HUES48 (cell line): ENCODE results near the gene EDDM13.
"Not testable (repeated sequence)": the region's sequence is repeated elsewhere in the genome, so short reads cannot be mapped to it uniquely, and the experiment has no call there.

ENCODE experiments used
- H3K27ac ChIP-seq: one replicate; pipeline ENCODE4 v1.7.0; 2013; ENCODE audit warnings: low read depth, low read length, inconsistent platforms
- H3K27me3 ChIP-seq: 2 replicates; pipeline ENCODE4 v1.6.1; 2013; ENCODE audit warnings: mild to moderate bottlenecking, low read length; ENCODE audit not compliant: control insufficient read depth, insufficient read depth
- H3K36me3 ChIP-seq: 2 replicates; pipeline ENCODE4 v1.6.1; 2013; ENCODE audit warnings: low read length; ENCODE audit not compliant: control insufficient read depth, insufficient read depth
- H3K4me1 ChIP-seq: 2 replicates; pipeline ENCODE4 v1.6.1; 2013; ENCODE audit warnings: mild to moderate bottlenecking, low read length; ENCODE audit not compliant: control insufficient read depth, insufficient read depth
- H3K4me3 ChIP-seq: 2 replicates; pipeline ENCODE4 v1.5.1; 2013; ENCODE audit warnings: mild to moderate bottlenecking, low read depth, low read length
- H3K9ac ChIP-seq: 2 replicates; pipeline ENCODE4 v1.6.1; 2013; ENCODE audit warnings: mild to moderate bottlenecking, low read depth, low read length, moderate library complexity
- H3K9me3 ChIP-seq: 2 replicates; pipeline ENCODE4 v1.6.1; 2013; ENCODE audit warnings: low read length; ENCODE audit not compliant: control insufficient read depth, insufficient read depth

Gene EDDM13

DNA sequence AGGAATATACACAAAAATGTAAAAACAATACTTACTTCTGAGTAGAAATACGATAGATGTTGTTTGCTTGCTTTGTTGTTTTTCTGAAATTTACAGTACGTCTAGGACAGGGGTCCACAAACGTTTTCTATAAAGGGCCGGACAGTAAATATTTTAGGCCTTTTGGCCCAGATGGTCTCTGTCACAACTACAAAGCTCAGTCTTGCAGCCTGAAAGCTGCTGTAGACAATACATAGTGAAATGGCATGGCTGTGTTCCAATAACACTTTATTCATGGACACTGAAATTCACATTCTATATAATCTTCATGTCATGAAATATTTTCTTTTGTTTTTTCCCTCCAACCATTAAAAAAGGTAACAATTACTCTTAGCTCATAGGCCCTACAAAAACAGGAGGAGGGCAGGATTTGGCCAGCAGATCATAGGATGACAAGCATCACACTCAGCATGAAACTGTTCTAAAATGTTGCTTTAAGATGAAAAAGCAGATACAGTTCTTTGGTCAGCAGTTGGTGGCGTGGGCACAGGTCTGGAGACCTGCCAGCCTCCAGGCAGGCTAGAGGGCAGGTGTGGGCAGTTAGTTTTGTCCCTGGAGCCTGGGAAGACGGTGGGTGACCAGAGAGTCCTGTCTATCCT lies at the start of gene EDDM13:
Gene EDDM13 (plus strand): TSS at position 588 of the 638 bp plus-strand sequence. CDS start 87 bp downstream, outside the sequence.
- H3K36me3 ChIP-seq: no peaks in the 10 kb centered on the region; the same call in 1 of the 2 replicates
- no peak within 1 kb of the TSS for H3K4me3 ChIP-seq
- no peak within 1 kb of the TSS for H3K9ac ChIP-seq
- no peaks in the 10 kb centered on the region for H3K4me1 ChIP-seq
- H3K9me3 ChIP-seq: no peaks in the 10 kb centered on the region; the same call in 1 of the 2 replicates
- H3K27ac ChIP-seq: no peak within 1 kb of the TSS
- H3K27me3 ChIP-seq: no peaks in the 10 kb centered on the region

GRCh38 chr19:56222901-56223300 lies 49.6 kb upstream of the EDDM13 start:
- Histone ChIP-seq H3K9me3 (no peaks in the 10 kb centered on the region), H3K36me3 (no peaks in the 10 kb centered on the region), H3K27ac (no peak overlapping the region), H3K4me3 (no peak overlapping the region), H3K9ac (no peak overlapping the region), H3K27me3 (no peaks in the 10 kb centered on the region), H3K4me1 (no peaks in the 10 kb centered on the region)

DNA sequence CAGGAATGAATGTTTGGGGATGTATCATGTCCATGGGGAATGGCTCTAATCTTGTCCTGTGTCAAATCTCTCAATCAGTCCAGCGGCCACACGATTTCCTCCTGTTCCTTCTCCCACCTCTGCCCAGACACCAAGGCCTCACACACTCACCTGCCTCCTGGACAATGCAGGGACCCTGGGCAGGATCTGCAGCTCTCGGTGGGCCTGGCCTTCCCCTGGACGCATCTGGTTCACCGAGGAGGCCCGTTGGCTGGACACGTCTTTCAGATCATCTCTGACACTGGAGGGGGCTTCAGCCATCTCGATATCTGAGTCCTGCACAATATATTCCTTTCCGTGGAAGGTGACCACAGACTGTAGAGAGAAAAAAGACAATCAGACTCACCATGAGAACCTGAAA lies 49.1 kb upstream of the EDDM13 start:
- H3K4me1 ChIP-seq: no peaks in the 10 kb centered on the region
- H3K36me3 ChIP-seq: no peaks in the 10 kb centered on the region
- H3K27ac ChIP-seq: no peak overlapping the region
- H3K9ac ChIP-seq: no peak overlapping the region
- H3K27me3 ChIP-seq: no peaks in the 10 kb centered on the region
- H3K4me3 ChIP-seq: no peak overlapping the region
- H3K9me3 ChIP-seq: no peaks in the 10 kb centered on the region

DNA sequence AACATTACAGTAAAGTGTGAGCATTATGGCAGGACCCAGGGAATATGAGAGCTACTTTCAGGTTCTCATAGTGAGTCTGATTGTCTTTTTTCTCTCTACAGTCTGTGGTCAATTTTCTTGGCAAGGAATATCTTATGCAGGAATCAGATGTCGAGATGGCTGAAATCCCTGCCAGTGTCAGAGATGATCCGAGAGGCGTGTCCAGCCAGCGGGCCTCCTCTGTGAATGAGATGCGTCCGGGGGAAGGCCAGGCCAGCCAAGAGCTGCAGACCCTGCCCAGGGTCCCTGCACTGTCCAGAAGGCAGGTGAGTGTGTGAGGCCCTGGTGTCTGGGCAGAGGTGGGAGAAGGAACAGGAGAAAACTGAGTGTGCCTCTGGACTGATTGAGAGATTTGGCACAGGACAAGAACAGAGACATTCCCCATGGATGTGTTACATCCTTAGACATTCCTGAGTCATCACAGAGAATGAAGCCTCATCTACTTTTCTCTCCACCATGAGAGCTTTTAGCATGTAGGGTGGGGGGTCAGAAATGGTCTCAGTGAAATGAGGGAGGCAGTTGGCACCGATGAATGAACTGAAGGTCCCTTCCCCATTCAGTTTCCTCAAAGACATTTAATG lies 27.3 kb upstream of the EDDM13 start:
- no peaks in the 10 kb centered on the region for H3K9me3 ChIP-seq
- H3K4me3 ChIP-seq: no peak overlapping the region
- H3K9ac ChIP-seq: no peak overlapping the region
- no peaks in the 10 kb centered on the region for H3K4me1 ChIP-seq
- no peak overlapping the region for H3K27ac ChIP-seq
- H3K36me3 ChIP-seq: no peaks in the 10 kb centered on the region
- no peaks in the 10 kb centered on the region for H3K27me3 ChIP-seq

DNA sequence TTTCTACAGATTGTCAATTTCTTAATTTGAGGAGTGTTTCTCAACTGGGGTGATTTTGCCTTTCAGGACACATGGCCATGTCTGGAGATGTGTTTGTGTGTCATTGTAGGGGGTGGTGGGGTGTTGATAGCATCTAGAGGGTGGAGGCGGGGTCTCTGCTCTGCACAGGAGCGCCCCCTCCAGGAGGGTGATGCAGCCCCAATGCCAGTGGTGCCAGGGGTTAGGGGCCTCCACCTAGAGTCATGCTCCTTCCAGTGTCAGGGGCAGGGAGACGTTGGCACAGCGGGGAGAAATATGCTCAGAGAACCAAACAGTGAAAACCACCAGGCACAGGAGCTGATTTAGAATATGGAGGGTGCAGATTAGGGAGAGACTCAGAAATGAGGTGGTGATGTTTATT lies 26.8 kb upstream of the EDDM13 start:
- not testable (repeated sequence) for H3K9me3 ChIP-seq, H3K4me1 ChIP-seq, H3K27ac ChIP-seq, H3K36me3 ChIP-seq, H3K4me3 ChIP-seq, H3K9ac ChIP-seq, H3K27me3 ChIP-seq

DNA sequence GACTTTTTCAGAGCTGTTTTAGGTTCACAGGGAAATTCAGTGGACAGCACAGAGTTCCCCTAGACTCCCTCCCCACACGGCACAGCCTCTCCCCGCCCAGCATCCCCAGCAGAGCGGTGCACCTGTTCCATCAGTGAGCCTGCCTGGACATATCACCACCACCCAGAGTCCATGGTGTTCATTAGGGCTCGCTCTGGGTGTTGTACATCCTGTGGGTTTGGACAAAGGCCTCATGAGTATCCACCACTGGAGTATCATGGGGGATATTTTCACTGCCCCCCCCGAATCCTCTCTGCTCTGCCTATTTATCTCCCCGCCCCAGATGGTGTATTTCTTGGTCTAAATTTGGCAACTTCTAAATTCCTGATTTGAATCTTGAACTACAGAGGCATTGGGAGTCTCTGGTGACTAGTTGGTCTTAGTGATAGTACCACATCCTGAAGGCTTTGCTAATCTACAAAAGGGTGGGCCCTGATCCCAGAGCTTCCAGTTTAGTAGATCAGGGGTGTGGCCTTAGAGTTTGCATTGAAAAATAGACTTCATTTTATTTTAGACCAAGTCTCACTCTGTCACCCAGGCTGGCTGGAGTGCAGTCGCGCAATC lies 23.7 kb upstream of the EDDM13 start:
- not testable (repeated sequence) for H3K4me3 ChIP-seq, H3K36me3 ChIP-seq, H3K27ac ChIP-seq, H3K27me3 ChIP-seq, H3K9me3 ChIP-seq, H3K4me1 ChIP-seq, H3K9ac ChIP-seq

GRCh38 chr19:56252699-56253422 lies 19.7 kb upstream of the EDDM13 start:
- H3K27ac ChIP-seq: no peak overlapping the region

DNA sequence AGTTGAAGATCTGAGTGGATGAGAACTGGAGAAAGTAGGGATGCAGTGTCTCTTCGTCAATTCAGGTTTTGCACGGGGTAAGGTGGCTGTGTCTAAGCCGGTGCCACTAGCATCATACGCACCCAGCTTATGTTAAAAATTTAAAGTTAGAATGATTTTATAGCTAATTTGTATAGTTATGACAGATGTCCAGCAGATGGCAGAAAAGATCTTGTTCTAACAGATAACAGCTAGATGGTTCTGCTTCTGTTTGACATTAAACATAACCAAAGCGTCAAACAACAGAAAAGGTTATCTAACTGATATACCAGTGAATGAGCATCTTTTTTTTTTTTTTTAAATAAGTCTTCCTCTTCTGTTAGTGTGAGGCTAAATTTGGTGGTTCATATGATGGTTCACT lies 18.8 kb upstream of the EDDM13 start:
- Histone ChIP-seq H3K27ac (no peak overlapping the region), H3K9me3 (peaks cover 10% of the 10 kb centered on the region), H3K4me1 (no peaks in the 10 kb centered on the region), H3K27me3 (no peaks in the 10 kb centered on the region), H3K36me3 (no peaks in the 10 kb centered on the region), H3K4me3 (no peak overlapping the region), H3K9ac (no peak overlapping the region)

More at GRCh38 chr19:56252699-56253422, 19.7 kb upstream of the EDDM13 start:
- Histone ChIP-seq H3K4me3 (0 out of 2 replicates have a peak overlapping the region, but pooled peaks have one; percentile 21), H3K9ac (no peak overlapping the region; the same call in 1 of the 2 replicates), H3K27me3 (no peaks in the 10 kb centered on the region), H3K9me3 (peaks cover 10% of the 10 kb centered on the region), H3K36me3 (no peaks in the 10 kb centered on the region), H3K4me1 (no peaks in the 10 kb centered on the region)

DNA sequence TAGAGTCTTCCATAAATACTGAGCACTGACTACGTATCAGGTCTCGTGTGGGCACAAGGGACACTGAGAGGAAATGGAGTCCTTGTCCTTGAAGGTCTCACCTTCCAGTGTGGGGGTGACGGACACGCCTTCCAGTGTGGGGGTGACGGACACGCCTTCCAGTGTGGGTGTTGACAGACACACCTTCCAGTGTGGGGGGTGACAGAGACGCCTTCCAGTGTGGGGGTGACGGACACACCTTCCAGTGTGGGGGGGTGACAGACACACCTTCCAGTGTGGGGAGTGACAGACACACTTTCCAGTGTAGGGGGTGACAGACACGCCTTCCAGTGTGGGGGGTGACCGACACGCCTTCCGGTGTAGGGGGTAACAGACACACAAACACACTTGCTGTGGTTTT lies 14.3 kb upstream of the EDDM13 start:
- Histone ChIP-seq H3K36me3 (no peaks in the 10 kb centered on the region), H3K27ac (no peak overlapping the region), H3K4me1 (no peaks in the 10 kb centered on the region), H3K4me3 (no peak overlapping the region), H3K9ac (no peak overlapping the region), H3K27me3 (no peaks in the 10 kb centered on the region), H3K9me3 (no peaks in the 10 kb centered on the region)

- Histone ChIP-seq H3K4me1 (no peaks in the 10 kb centered on the region), H3K27me3 (no peaks in the 10 kb centered on the region), H3K9me3 (no peaks in the 10 kb centered on the region), H3K4me3 (no peak overlapping the region), H3K9ac (no peak overlapping the region), H3K27ac (no peak overlapping the region), H3K36me3 (no peaks in the 10 kb centered on the region)
These were observed 11.4 kb upstream of the EDDM13 start for GRCh38 chr19:56261145-56261544.

DNA sequence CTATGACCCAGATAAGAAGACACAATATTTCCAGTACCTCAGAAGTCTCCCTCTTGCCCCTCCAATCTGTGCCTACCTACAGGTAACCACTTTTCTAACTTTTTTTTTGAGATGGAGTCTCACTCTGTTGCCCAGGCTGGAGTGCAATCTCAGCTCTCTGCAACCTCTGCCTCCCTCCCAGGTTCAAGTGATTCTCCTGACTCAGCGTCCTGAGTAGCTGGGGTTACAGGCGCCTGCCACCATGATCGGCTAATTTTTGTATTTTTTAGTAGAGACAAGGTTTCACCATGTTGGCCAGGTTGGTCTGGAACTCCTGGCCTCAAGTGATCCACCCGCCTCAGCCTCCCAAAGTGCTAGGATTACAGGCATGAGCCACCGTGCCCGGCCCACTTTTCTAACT lies 10.6 kb upstream of the EDDM13 start:
- H3K27ac ChIP-seq, H3K9ac ChIP-seq, H3K36me3 ChIP-seq, H3K4me1 ChIP-seq, H3K9me3 ChIP-seq, H3K27me3 ChIP-seq, H3K4me3 ChIP-seq: not testable (repeated sequence)
